Common myeloid progenitor, CD34-positive (primary cell): ENCODE results near the gene FBXO30. TPM values are rescaled to one million over a fixed set of nuclear protein-coding genes. Genes with fewer than 3 reads are reported as not detected.
A peak's percentile ranks its signal among the peaks of the same experiment; 100 is the strongest.

ENCODE experiments used
- CTCF ChIA-PET: fragments of 350-600 bp; sonication (Branson Sonifier 250); formaldehyde crosslinking; loops from one replicate; lab custom pipeline; 2021; ENCODE audit warnings: antibody characterized with exemption; lab: Charles Lee
- POLR2A ChIA-PET: fragments of 350-600 bp; sonication (Branson Sonifier 250); formaldehyde crosslinking; loops from one replicate; lab custom pipeline; 2021; ENCODE audit warnings: antibody characterized with exemption; lab: Charles Lee
- DNase-seq, 3 donors: peaks; one replicate each; pipeline versions ENCODE4 v3.0.0 to v3.0.0-alpha.2; 2013
- H3K27ac ChIP-seq, 2 experiments: 1 replicate in 1 of 2; 2 replicates in 1 of 2; pipeline ENCODE4 v1.7.0; 2013; ENCODE audit warnings: inconsistent platforms in 2 of 2, low read length in 2 of 2, mild to moderate bottlenecking in 2 of 2, low read depth in 1 of 2, moderate library complexity in 1 of 2; ENCODE audit not compliant: severe bottlenecking in 2 of 2, insufficient read depth in 1 of 2, poor library complexity in 1 of 2
- H3K27me3 ChIP-seq, 5 experiments: replicated peaks in 2 of 5; 1 replicate in 3 of 5; 2 replicates in 2 of 5; pipeline versions ENCODE4 v1.6.1 to v1.7.0; 2013; ENCODE audit warnings: low read length in 4 of 5, mild to moderate bottlenecking in 2 of 5, moderate library complexity in 2 of 5, inconsistent platforms in 1 of 5; ENCODE audit not compliant: insufficient read depth in 5 of 5, control insufficient read depth in 4 of 5
- H3K36me3 ChIP-seq, 4 experiments: 1 replicate in 2 of 4; 2 replicates in 2 of 4; pipeline versions ENCODE4 v1.6.1 to v1.7.0; 2013; ENCODE audit warnings: low read length in 3 of 4, control low read depth in 1 of 4, mild to moderate bottlenecking in 1 of 4; ENCODE audit not compliant: control insufficient read depth in 4 of 4, insufficient read depth in 4 of 4
- H3K4me1 ChIP-seq, 4 experiments: 1 replicate in 3 of 4; 2 replicates in 1 of 4; pipeline versions ENCODE4 v1.6.1 to v1.7.1; 2013; ENCODE audit warnings: low read length in 3 of 4, mild to moderate bottlenecking in 3 of 4, control low read depth in 1 of 4, inconsistent platforms in 1 of 4, moderate library complexity in 1 of 4; ENCODE audit not compliant: control insufficient read depth in 4 of 4, insufficient read depth in 4 of 4; ENCODE audit errors: control extremely low read depth in 1 of 4
- H3K4me3 ChIP-seq, 7 experiments: 1 replicate in 4 of 7; 2 replicates in 3 of 7; pipeline versions ENCODE4 v1.5.1 to v1.7.0; 2013; ENCODE audit warnings: mild to moderate bottlenecking in 7 of 7, low read length in 6 of 7, moderate library complexity in 6 of 7, inconsistent platforms in 2 of 7, low read depth in 2 of 7, control low read depth in 1 of 7; ENCODE audit not compliant: insufficient read depth in 4 of 7, control insufficient read depth in 1 of 7; ENCODE audit errors: extremely low read depth in 1 of 7
- H3K9me3 ChIP-seq, 5 experiments: 1 replicate in 4 of 5; 2 replicates in 1 of 5; pipeline versions ENCODE4 v1.6.1 to v1.7.1; 2013; ENCODE audit warnings: low read length in 4 of 5, mild to moderate bottlenecking in 2 of 5, inconsistent platforms in 1 of 5, low read depth in 1 of 5, moderate library complexity in 1 of 5; ENCODE audit not compliant: control insufficient read depth in 4 of 5, insufficient read depth in 2 of 5; ENCODE audit errors: control extremely low read depth in 1 of 5
- WGBS: methylation state at CpG from one replicate; pipeline ENCODE4 v1.1.5; 2013; ENCODE audit not compliant: insufficient coverage; 5-methylcytosine and 5-hydroxymethylcytosine counted together
- polyA plus RNA-seq: library from polyadenylated mRNA; unstranded; fragments of 120-200 nt; gene quantifications from one replicate; pipeline ENCODE4 v1.2.1, GENCODE V29; 2013

Gene FBXO30
- 4.8 TPM for polyA plus RNA-seq

- Histone ChIP-seq H3K9me3 (no peaks in the 10 kb centered on the region), H3K27me3 (no peaks in the 10 kb centered on the region), H3K27ac (peak within 1 kb of the TSS; percentile 61 to 89), H3K36me3 (no peaks in the 10 kb centered on the region), H3K4me3 (peak within 1 kb of the TSS; percentile 75 to 98 (median 88)), H3K4me1 (peaks cover 12 to 28% (median 22%) of the 10 kb centered on the region in 4 experiments)
- CTCF ChIA-PET: interaction anchor here (0.6 to 2.6 kb wide), 7 partner anchors 9 to 602 kb away, joined by 3 to 11 read pairs (median 4); partner anchors contain the start of gene EPM2A
- POLR2A ChIA-PET: interaction anchor here (1.1 kb wide), 1 partner anchor 79 kb away, joined by 4 read pairs; no protein-coding TSS in a partner anchor
- WGBS: 0% methylated on average over 52 of the region's 88 CpGs
- DNase-seq: peak; percentile 90 to 92 (median 91)
Observed at GRCh38 chr6:145814501-145815308, at the start of gene FBXO30. TSS of gene FBXO30 (minus strand) at chr6:145814795. CDS start at chr6:145806405, 8,390 bp downstream.

GRCh38 chr6:145863988-145864616, 49.5 kb upstream of the FBXO30 start:
- H3K4me1 ChIP-seq: peaks cover 5 to 23% (median 13%) of the 10 kb centered on the region in 4 experiments
- no peak overlapping the region for H3K4me3 ChIP-seq
- H3K36me3 ChIP-seq: no peaks in the 10 kb centered on the region
- H3K9me3 ChIP-seq: peaks cover 0 to 5% (median 0%) of the 10 kb centered on the region in 5 experiments
- POLR2A ChIA-PET: no interaction called here
- 29% methylated on average over 1 of the region's 2 CpGs for WGBS
- H3K27me3 ChIP-seq: no peaks in the 10 kb centered on the region
- CTCF ChIA-PET: interaction anchor here (1.2 kb wide), 1 partner anchor 63 kb away, joined by 4 read pairs; no protein-coding TSS in a partner anchor
- peak in 2 of 3 donors; percentile 51 to 63 for DNase-seq
- no peak overlapping the region for H3K27ac ChIP-seq

- H3K27me3 ChIP-seq: no peaks in the 10 kb centered on the region
- peaks cover 5 to 23% (median 13%) of the 10 kb centered on the region in 4 experiments for H3K4me1 ChIP-seq
- 100% methylated on average over 1 of the region's 1 CpG for WGBS
- peaks cover 0 to 5% (median 0%) of the 10 kb centered on the region in 5 experiments for H3K9me3 ChIP-seq
- ChIA-PET CTCF (interaction anchor here (1.2 kb wide), 1 partner anchor 62 kb away, joined by 4 read pairs; no protein-coding TSS in a partner anchor), POLR2A (no interaction called here)
- H3K27ac ChIP-seq: no peak overlapping the region
- no peak overlapping the region for H3K4me3 ChIP-seq
- no peaks in the 10 kb centered on the region for H3K36me3 ChIP-seq
- DNase-seq: no peak
Observed at GRCh38 chr6:145863366-145863765, 48.8 kb upstream of the FBXO30 start.

- H3K4me3 ChIP-seq: no peak overlapping the region
- peaks cover 0 to 6% (median 0%) of the 10 kb centered on the region in 5 experiments for H3K9me3 ChIP-seq
- ChIA-PET CTCF (no interaction called here), POLR2A (no interaction called here)
- WGBS: no CpG with 5 or more reads among the region's 1 CpG
- no peak overlapping the region for H3K27ac ChIP-seq
- no peak for DNase-seq
- H3K36me3 ChIP-seq: no peaks in the 10 kb centered on the region
- H3K27me3 ChIP-seq: no peaks in the 10 kb centered on the region
- H3K4me1 ChIP-seq: peaks cover 0 to 14% (median 3%) of the 10 kb centered on the region in 4 experiments
Observed at GRCh38 chr6:145860562-145860961, 46.0 kb upstream of the FBXO30 start.

- ChIA-PET CTCF (no interaction called here), POLR2A (no interaction called here)
- no peak overlapping the region for H3K4me3 ChIP-seq
- H3K4me1 ChIP-seq: no peaks in the 10 kb centered on the region
- WGBS: 100% methylated on average over 2 of the region's 2 CpGs
- DNase-seq: no peak
- no peak overlapping the region for H3K27ac ChIP-seq
- H3K27me3 ChIP-seq: no peaks in the 10 kb centered on the region
- H3K9me3 ChIP-seq: no peaks in the 10 kb centered on the region
- H3K36me3 ChIP-seq: no peaks in the 10 kb centered on the region
Observed at GRCh38 chr6:145850671-145851070, 36.1 kb upstream of the FBXO30 start.

- no peak for DNase-seq
- POLR2A ChIA-PET: no interaction called here
- no peaks in the 10 kb centered on the region for H3K9me3 ChIP-seq
Observed at GRCh38 chr6:145848541-145848940, 33.9 kb upstream of the FBXO30 start.

GRCh38 chr6:145845557-145845956, 31.0 kb upstream of the FBXO30 start:
- H3K4me3 ChIP-seq: no peak overlapping the region
- no peak for DNase-seq
- POLR2A ChIA-PET: no interaction called here
- CTCF ChIA-PET: no interaction called here
- H3K9me3 ChIP-seq: no peaks in the 10 kb centered on the region
- H3K27ac ChIP-seq: no peak overlapping the region
- H3K4me1 ChIP-seq: no peaks in the 10 kb centered on the region
- WGBS: 96% methylated on average over 3 of the region's 3 CpGs
- H3K36me3 ChIP-seq: no peaks in the 10 kb centered on the region
- no peaks in the 10 kb centered on the region for H3K27me3 ChIP-seq

More at GRCh38 chr6:145848541-145848940, 33.9 kb upstream of the FBXO30 start:
- no peaks in the 10 kb centered on the region for H3K4me1 ChIP-seq
- CTCF ChIA-PET: no interaction called here
- no peaks in the 10 kb centered on the region for H3K36me3 ChIP-seq
- H3K27me3 ChIP-seq: no peaks in the 10 kb centered on the region
- 96% methylated on average over 2 of the region's 2 CpGs for WGBS
- H3K4me3 ChIP-seq: no peak overlapping the region
- no peak overlapping the region for H3K27ac ChIP-seq
